Upper lobe of left lung (tissue), 4 donors: ENCODE results near the gene NOS1AP.

Experiments used
- EP300 ChIP-seq, 4 donors: sonication (generic); formaldehyde crosslinking; IDR thresholded peaks; one replicate each; pipeline ENCODE4 v1.5.1; 2017; ENCODE audit warnings: antibody characterized with exemption in 4 of 4, control low read depth in 2 of 4
- POLR2A ChIP-seq, 4 donors: fragments of 450-650 bp; IDR thresholded peaks; one replicate each; pipeline ENCODE4 v1.5.1; 2016 to 2017; ENCODE audit warnings: antibody characterized with exemption in 4 of 4, mild to moderate bottlenecking in 2 of 4
- TF ChIP-seq, protein P1 (sequence below), 6 experiments: fragments of 450-650 bp in 4 of 6; fragments of 200-600 bp in 2 of 6; sonication (generic) in 2 of 6; IDR thresholded peaks; one replicate each; pipeline ENCODE4 v1.5.1; 2016 to 2019; ENCODE audit warnings: antibody characterized with exemption in 6 of 6

DNA sequence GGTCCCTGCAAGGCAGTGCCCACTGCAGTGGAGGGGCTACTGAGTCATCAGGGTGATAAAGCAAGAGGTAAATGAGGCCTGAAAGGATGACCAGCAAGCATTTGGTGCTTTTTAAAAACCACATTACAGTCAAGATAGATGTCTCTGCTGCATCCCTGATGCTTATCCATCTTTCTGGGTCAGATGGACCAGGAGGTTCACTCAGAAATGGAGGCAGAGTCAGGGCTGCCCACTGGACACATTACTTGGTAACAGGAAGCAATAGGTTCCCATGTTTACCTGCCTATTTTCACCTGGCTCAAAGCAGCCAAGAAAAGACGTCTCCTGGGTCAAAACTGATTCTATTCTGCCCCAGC lies 303.6 kb downstream of the NOS1AP start:
- TF ChIP-seq POLR2A (IDR thresholded peaks at IDR 0.05) (no peak), EP300 (IDR thresholded peaks at IDR 0.05) (no peak)
- TF ChIP-seq, protein P1, sequence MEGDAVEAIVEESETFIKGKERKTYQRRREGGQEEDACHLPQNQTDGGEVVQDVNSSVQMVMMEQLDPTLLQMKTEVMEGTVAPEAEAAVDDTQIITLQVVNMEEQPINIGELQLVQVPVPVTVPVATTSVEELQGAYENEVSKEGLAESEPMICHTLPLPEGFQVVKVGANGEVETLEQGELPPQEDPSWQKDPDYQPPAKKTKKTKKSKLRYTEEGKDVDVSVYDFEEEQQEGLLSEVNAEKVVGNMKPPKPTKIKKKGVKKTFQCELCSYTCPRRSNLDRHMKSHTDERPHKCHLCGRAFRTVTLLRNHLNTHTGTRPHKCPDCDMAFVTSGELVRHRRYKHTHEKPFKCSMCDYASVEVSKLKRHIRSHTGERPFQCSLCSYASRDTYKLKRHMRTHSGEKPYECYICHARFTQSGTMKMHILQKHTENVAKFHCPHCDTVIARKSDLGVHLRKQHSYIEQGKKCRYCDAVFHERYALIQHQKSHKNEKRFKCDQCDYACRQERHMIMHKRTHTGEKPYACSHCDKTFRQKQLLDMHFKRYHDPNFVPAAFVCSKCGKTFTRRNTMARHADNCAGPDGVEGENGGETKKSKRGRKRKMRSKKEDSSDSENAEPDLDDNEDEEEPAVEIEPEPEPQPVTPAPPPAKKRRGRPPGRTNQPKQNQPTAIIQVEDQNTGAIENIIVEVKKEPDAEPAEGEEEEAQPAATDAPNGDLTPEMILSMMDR (IDR thresholded peaks at IDR 0.05): no peak
